WERI-Rb-1 (cell line): ENCODE data around the gene ARHGEF9.

Experiments
- DNase-seq: peaks from one replicate; pipeline ENCODE4 v3.0.0-alpha.2; 2020
- H3K27ac ChIP-seq: fragments of 250-450 bp; sonication (Bioruptor Pico); 2 replicates; pipeline ENCODE4 v1.5.1; 2020; ENCODE audit warnings: mild to moderate bottlenecking, moderate library complexity
- H3K27me3 ChIP-seq: fragments of 250-450 bp; sonication (Bioruptor Pico); 2 replicates; pipeline ENCODE4 v1.5.1; 2021; ENCODE audit warnings: mild to moderate bottlenecking, low read depth, moderate library complexity; ENCODE audit not compliant: insufficient read depth, severe bottlenecking
- H3K36me3 ChIP-seq: fragments of 250-450 bp; sonication (Bioruptor Pico); 2 replicates; pipeline ENCODE4 v1.5.1; 2020; ENCODE audit warnings: mild to moderate bottlenecking, moderate library complexity
- H3K4me3 ChIP-seq: 2 replicates; pipeline ENCODE4 v1.5.1; 2011; ENCODE audit warnings: low read depth, mild to moderate bottlenecking, control low read depth, low read length
- H3K9me3 ChIP-seq: fragments of 250-450 bp; sonication (Bioruptor Pico); 2 replicates; pipeline ENCODE4 v1.5.1; 2021; ENCODE audit warnings: mild to moderate bottlenecking, moderate library complexity; ENCODE audit not compliant: severe bottlenecking
- TF ChIP-seq, protein P1 (sequence below): IDR thresholded peaks from 2 replicates; pipeline ENCODE4 v1.5.1; 2011; ENCODE audit warnings: low read depth, mild to moderate bottlenecking, control low read depth, inconsistent platforms, low read length

ARHGEF9 gene

DNA sequence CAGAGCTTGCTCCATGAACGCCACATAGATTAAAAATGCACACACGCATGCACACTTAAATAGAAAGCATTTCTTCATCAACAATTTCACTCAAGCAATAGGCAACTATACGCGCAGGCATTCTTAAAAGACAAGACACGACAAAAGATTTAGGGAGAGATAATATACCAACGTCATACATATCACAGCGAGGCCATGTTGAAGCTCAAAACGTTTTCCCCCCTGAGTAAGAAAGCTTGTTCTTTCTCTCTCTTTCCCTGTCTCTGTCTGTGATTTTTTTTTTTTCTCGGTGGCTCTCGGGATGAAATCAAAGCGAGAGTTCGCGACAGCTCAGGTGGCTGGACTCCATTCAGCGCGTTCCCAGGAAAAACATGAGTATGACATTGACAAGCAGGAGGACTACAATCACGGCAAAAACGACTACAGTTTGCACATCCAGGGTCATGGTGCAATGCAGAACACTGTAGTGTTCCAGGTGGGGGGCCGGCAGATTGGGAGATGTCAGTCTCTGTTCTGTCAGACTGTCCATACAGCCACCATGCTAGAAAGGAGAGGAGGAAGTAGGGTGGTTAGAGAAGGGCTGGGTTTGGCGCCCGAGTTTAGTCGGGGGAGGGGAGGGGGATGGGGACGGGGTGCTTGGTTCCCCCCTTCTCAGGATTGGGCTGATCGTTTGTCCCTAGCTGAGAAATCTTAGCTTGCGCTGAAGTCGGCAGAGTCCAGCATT, 30.7 kb downstream of the ARHGEF9 start:
- peak overlapping the region; percentile 95 for H3K27ac ChIP-seq
- H3K27me3 ChIP-seq, result no peaks in the 10 kb centered on the region
- TF ChIP-seq, protein P1, sequence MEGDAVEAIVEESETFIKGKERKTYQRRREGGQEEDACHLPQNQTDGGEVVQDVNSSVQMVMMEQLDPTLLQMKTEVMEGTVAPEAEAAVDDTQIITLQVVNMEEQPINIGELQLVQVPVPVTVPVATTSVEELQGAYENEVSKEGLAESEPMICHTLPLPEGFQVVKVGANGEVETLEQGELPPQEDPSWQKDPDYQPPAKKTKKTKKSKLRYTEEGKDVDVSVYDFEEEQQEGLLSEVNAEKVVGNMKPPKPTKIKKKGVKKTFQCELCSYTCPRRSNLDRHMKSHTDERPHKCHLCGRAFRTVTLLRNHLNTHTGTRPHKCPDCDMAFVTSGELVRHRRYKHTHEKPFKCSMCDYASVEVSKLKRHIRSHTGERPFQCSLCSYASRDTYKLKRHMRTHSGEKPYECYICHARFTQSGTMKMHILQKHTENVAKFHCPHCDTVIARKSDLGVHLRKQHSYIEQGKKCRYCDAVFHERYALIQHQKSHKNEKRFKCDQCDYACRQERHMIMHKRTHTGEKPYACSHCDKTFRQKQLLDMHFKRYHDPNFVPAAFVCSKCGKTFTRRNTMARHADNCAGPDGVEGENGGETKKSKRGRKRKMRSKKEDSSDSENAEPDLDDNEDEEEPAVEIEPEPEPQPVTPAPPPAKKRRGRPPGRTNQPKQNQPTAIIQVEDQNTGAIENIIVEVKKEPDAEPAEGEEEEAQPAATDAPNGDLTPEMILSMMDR, result no peak
- peak overlapping the region; percentile 55 for H3K4me3 ChIP-seq
- no peaks in the 10 kb centered on the region for H3K9me3 ChIP-seq
- no peaks in the 10 kb centered on the region for H3K36me3 ChIP-seq
- no peak for DNase-seq

DNA sequence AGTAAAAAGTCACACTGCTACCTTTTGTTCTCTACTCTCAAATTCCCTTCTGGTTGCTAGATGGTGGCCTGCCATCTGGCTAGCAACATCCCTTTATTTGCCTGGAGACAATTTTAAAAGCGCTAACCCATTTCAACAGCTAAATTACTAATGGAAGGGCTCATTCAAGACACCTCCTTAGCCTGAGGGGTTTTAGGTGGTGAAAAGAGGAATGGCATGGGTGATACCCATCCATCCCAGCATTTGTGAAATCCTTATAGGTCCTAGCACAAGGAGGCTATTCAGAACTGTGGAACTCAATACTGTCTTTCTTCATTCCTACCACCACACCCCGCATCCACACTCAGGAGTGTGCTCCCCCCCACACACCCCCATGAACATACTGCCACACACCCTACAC, 33.5 kb downstream of the ARHGEF9 start:
- DNase-seq, result no peak
- H3K4me3 ChIP-seq, result peak overlapping the region; percentile 16; the same call in 1 of the 2 replicates
- no peaks in the 10 kb centered on the region for H3K9me3 ChIP-seq
- H3K27ac ChIP-seq, result peak overlapping the region; percentile 80
- no peaks in the 10 kb centered on the region for H3K27me3 ChIP-seq
- TF ChIP-seq, protein P1, result no peak
- no peaks in the 10 kb centered on the region for H3K36me3 ChIP-seq

DNA sequence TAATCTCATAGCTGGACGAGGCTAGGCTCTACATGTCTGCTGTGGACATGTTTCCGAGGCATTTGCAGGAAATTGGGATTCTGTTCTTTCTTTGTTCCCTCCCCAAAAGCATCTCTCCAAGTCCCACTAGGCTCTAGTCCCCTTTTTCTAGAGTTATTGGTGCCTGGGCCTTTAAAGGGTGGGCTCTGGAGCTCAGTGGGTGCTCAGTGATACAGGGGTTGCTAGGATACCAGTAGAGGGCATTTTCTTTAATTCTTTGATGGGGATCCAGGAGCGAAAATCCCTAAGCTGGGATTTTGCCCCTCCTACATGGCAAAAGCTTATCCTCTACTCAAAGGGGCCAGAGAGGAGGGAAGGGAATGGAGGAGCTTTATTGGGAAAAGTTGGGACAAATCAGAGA, 34.2 kb downstream of the ARHGEF9 start:
- peak; percentile 63 for DNase-seq
- TF ChIP-seq, protein P1, result no peak

DNA sequence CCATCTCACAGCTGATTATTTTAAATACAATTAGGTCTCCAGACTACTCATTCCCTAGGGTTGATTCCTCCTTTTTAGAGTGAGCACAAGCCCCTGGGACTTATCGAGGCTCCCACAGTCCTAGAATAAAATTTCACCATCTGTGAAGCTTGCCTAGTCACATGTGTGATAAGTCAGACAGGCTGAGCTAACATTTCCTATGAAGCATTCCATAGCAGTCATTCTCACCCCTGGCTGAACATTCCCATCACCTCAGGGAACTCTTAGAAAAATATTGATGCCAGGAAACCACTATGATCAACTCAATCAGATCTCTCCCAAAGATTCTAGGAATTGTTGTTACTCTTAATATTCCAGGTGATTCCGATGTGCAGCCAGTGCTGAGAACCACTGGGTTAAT, 37.7 kb downstream of the ARHGEF9 start:
- no peaks in the 10 kb centered on the region for H3K9me3 ChIP-seq
- no peaks in the 10 kb centered on the region for H3K27me3 ChIP-seq
- TF ChIP-seq, protein P1, result no peak
- H3K27ac ChIP-seq, result no peak overlapping the region
- no peaks in the 10 kb centered on the region; the same call in 1 of the 2 replicates for H3K36me3 ChIP-seq
- no peak overlapping the region for H3K4me3 ChIP-seq
- DNase-seq, result no peak

More for the DNA sequence above, 34.2 kb downstream of the ARHGEF9 start:
- H3K36me3 ChIP-seq, result no peaks in the 10 kb centered on the region
- H3K9me3 ChIP-seq, result no peaks in the 10 kb centered on the region
- peak overlapping the region; percentile 12; the same call in 1 of the 2 replicates for H3K4me3 ChIP-seq
- peak overlapping the region; percentile 80 for H3K27ac ChIP-seq
- no peaks in the 10 kb centered on the region for H3K27me3 ChIP-seq

DNA sequence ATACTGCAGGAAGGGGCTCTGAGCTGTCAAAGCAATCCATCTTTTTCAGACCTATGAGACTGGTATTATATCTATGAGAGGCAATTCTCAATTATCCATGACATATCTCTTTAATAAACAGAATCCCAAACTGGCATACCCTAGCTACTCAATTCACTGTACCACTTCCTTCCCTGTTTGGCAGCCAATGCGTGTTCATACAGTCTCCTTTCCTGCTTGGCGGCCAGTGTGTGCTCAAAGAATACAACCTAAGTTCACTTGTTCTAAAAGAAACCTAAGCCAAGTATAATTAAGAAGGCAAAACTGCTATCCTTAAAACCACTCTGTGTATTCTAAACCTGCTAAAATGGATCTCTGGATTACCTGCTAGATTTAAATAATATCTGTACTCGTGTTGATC, 38.3 kb downstream of the ARHGEF9 start:
- no peak for DNase-seq
- TF ChIP-seq, protein P1, result no peak
- no peak overlapping the region for H3K27ac ChIP-seq
- H3K4me3 ChIP-seq, result no peak overlapping the region
- H3K9me3 ChIP-seq, result no peaks in the 10 kb centered on the region
- no peaks in the 10 kb centered on the region for H3K27me3 ChIP-seq
- H3K36me3 ChIP-seq, result no peaks in the 10 kb centered on the region; the same call in 1 of the 2 replicates
